Measurements from ENCODE around the gene KIF5C.

Gene KIF5C

GRCh38 chr2:148885209-148885608 is 10.2 kb downstream of the KIF5C start (continued):
- TF ChIP-seq ZNF202 (tag by site-specific recombination; IDR thresholded peaks at IDR 0.05; ENCODE audit: borderline replicate concordance) (no peak), ZNF830 (tag by site-specific recombination; IDR thresholded peaks at IDR 0.05; ENCODE audit: low read depth) (no peak), ZNF366 (tag by site-specific recombination; conservative IDR thresholded peaks at IDR 0.05) (no peak), YY2 (tag by site-specific recombination; IDR thresholded peaks at IDR 0.05) (no peak)

- TF ChIP-seq IKZF3 (tag by site-specific recombination; IDR thresholded peaks at IDR 0.05): no peak
- TF ChIP-seq ZNF488 (tag by site-specific recombination; IDR thresholded peaks at IDR 0.05): no peak
- TF ChIP-seq ZFP69B (tag by site-specific recombination; IDR thresholded peaks at IDR 0.05): no peak
- no peak for TF ChIP-seq ZNF214 (tag by site-specific recombination; IDR thresholded peaks at IDR 0.05; ENCODE audit: borderline replicate concordance)
- TF ChIP-seq ZNF24 (tag by site-specific recombination; IDR thresholded peaks at IDR 0.05): no peak
- TF ChIP-seq ZNF777 (tag by site-specific recombination; IDR thresholded peaks at IDR 0.05; ENCODE audit: borderline replicate concordance): no peak
- no peak for TF ChIP-seq ZNF514 (tag by site-specific recombination; IDR thresholded peaks at IDR 0.05)
- TF ChIP-seq HOXD13 (CRISPR knock-in tag; IDR thresholded peaks at IDR 0.05; ENCODE audit: borderline replicate concordance): no peak
- TF ChIP-seq KLF7 (tag by site-specific recombination; IDR thresholded peaks at IDR 0.05; ENCODE audit: borderline replicate concordance): no peak
- TF ChIP-seq PRDM1 (tag by site-specific recombination; IDR thresholded peaks at IDR 0.05): no peak
- TF ChIP-seq PRDM4 (tag by site-specific recombination; IDR thresholded peaks at IDR 0.05): no peak
- TF ChIP-seq AEBP2 (tag by site-specific recombination; IDR thresholded peaks at IDR 0.05; ENCODE audit: borderline replicate concordance): no peak
- no peak for TF ChIP-seq ZSCAN16 (tag by site-specific recombination; IDR thresholded peaks at IDR 0.05)
- no peak for TF ChIP-seq SETDB1 (IDR thresholded peaks at IDR 0.05; ENCODE audit: insufficient read length, low read length)
- no peak for TF ChIP-seq ZFP37 (tag by site-specific recombination; IDR thresholded peaks at IDR 0.05)
- ChIA-PET POLR2A (no interaction called here), CTCF (no interaction called here)
- Histone ChIP-seq H3K27ac (ENCODE audit: extremely low read depth, low read depth, low read length) (no peak overlapping the region), H3K36me3 (ENCODE audit: control insufficient read depth in 2 of 2, insufficient read depth in 1 of 2, low read length in 2 of 2) (peaks cover 0 to 3% of the 10 kb centered on the region in 2 experiments; a peak in 1 of 3 replicates), H3K4me3 (ENCODE audit: low read depth, low read length) (no peak overlapping the region), H3K4me1 (ENCODE audit: control insufficient read depth, insufficient read depth, low read length) (no peaks in the 10 kb centered on the region), H3K9me3 (ENCODE audit: control insufficient read depth, insufficient read depth, low read depth, low read length) (no peaks in the 10 kb centered on the region)
Measured at GRCh38 chr2:148885988-148886387, 11.0 kb downstream of the KIF5C start.

- Histone ChIP-seq H3K9me3 (ENCODE audit: control insufficient read depth, insufficient read depth, low read depth, low read length) (no peaks in the 10 kb centered on the region; the same call in 1 of the 2 replicates), H3K36me3 (ENCODE audit: control insufficient read depth in 2 of 2, insufficient read depth in 1 of 2, low read length in 2 of 2) (peaks cover 0 to under 1% of the 10 kb centered on the region in 2 experiments; a peak in 1 of 3 replicates), H3K4me3 (ENCODE audit: low read depth, low read length) (peak overlapping the region; percentile 36), H3K4me1 (ENCODE audit: control insufficient read depth, insufficient read depth, low read length) (no peaks in the 10 kb centered on the region), H3K27ac (ENCODE audit: extremely low read depth, low read depth, low read length) (no peak overlapping the region)
- ChIA-PET POLR2A (no interaction called here), CTCF (interaction anchor here (1.1 kb wide), 1 partner anchor 11 kb away, joined by 3 read pairs; no protein-coding TSS in a partner anchor)
- TF ChIP-seq ZNF391 (tag by site-specific recombination; IDR thresholded peaks at IDR 0.05; ENCODE audit: borderline replicate concordance, low read depth) (no peak), ZNF311 (tag by site-specific recombination; IDR thresholded peaks at IDR 0.05; ENCODE audit: borderline replicate concordance) (no peak), PRDM1 (tag by site-specific recombination; IDR thresholded peaks at IDR 0.05) (peak; percentile 56), ZNF274 (IDR thresholded peaks at IDR 0.05; ENCODE audit: low read length) (no peak), ZNF274 (tag by site-specific recombination; IDR thresholded peaks at IDR 0.05; ENCODE audit: borderline replicate concordance) (no peak), ATF2 (tag by site-specific recombination; IDR thresholded peaks at IDR 0.05; ENCODE audit: low read depth) (no peak)
Measured at GRCh38 chr2:148887350-148888002, 12.4 kb downstream of the KIF5C start.
